GM12878 (cell line): ENCODE data around the gene PDE11A. TPM values are rescaled to one million over a fixed set of nuclear protein-coding genes. Genes with fewer than 3 reads are reported as not detected.
A peak's percentile ranks its signal among the peaks of the same experiment; 100 is the strongest.

Experiments
- EP300 ChIP-seq, 2 experiments: fragments of 150-350 bp in 1 of 2; IDR thresholded peaks; 2 replicates each; pipeline ENCODE4 v1.6.1; 2011 to 2012; ENCODE audit warnings: low read depth in 2 of 2, low read length in 2 of 2, borderline replicate concordance in 1 of 2, improper control_type of control experiment in 1 of 2, inconsistent platforms in 1 of 2; ENCODE audit not compliant: control insufficient read depth in 1 of 2
- IKZF2 ChIP-seq, 2 experiments: fragments of 450-650 bp; IDR thresholded peaks; 2 replicates each; pipeline ENCODE4 v1.6.1; 2017; ENCODE audit warnings: mild to moderate bottlenecking in 2 of 2, moderate library complexity in 2 of 2
- MTA3 ChIP-seq: IDR thresholded peaks from 2 replicates; pipeline ENCODE4 v1.6.1; 2012; ENCODE audit warnings: low read length, inconsistent platforms, borderline replicate concordance
- ZNF274 ChIP-seq: IDR thresholded peaks from one replicate; pipeline ENCODE4 v1.8.0; 2011; ENCODE audit not compliant: insufficient read length, insufficient read depth
- polyA plus RNA-seq, 11 experiments: library from polyadenylated mRNA; depleted of rRNA in 4 of 11; unstranded in 6 of 11; stranded (reverse) in 5 of 11; fragments of >200 nt; fragmentation: Nextera tagmentation in 4 of 11; fragmentation: Illumina TruSeq in 1 of 11; extraction: Ambion mirVana in 4 of 11; extraction: Trizol in 1 of 11; gene quantifications; 1 replicate in 1 of 11; 2 replicates in 10 of 11; pipeline versions ENCODE4 v1.2.1 to v1.2.3, GENCODE V29; 2011 to 2016; ENCODE audit warnings: inconsistent platforms in 2 of 11, missing spikeins in 2 of 11, low read depth in 1 of 11
- total RNA-seq, 4 experiments: library from RNA; depleted of rRNA in 3 of 4; stranded (reverse); fragments of >200 nt in 3 of 4; fragmentation: Illumina TruSeq in 1 of 4; extraction: Trizol in 1 of 4; gene quantifications; 2 replicates each; pipeline versions ENCODE4 v1.2.1 to v1.2.3, GENCODE V29; 2013 to 2021
- TF ChIP-seq, protein P1 (sequence below): fragments of 150-350 bp; IDR thresholded peaks from 2 replicates; pipeline ENCODE4 v1.6.1; 2016; ENCODE audit warnings: low read depth, low read length
- TF ChIP-seq, protein P2 (sequence below): IDR thresholded peaks from 2 replicates; pipeline ENCODE4 v1.6.1; 2011; ENCODE audit warnings: borderline replicate concordance, low read depth, mild to moderate bottlenecking, moderate library complexity, low read length; ENCODE audit not compliant: insufficient read depth, poor library complexity, severe bottlenecking

The PDE11A gene
- total and polyA plus RNA-seq, 10 of the 15 experiments (the other 5 are each of a cell fraction or from before 2014, with no cell fraction given) = 0.01 to 0.17 (median 0.06) TPM; not detected in 5

DNA sequence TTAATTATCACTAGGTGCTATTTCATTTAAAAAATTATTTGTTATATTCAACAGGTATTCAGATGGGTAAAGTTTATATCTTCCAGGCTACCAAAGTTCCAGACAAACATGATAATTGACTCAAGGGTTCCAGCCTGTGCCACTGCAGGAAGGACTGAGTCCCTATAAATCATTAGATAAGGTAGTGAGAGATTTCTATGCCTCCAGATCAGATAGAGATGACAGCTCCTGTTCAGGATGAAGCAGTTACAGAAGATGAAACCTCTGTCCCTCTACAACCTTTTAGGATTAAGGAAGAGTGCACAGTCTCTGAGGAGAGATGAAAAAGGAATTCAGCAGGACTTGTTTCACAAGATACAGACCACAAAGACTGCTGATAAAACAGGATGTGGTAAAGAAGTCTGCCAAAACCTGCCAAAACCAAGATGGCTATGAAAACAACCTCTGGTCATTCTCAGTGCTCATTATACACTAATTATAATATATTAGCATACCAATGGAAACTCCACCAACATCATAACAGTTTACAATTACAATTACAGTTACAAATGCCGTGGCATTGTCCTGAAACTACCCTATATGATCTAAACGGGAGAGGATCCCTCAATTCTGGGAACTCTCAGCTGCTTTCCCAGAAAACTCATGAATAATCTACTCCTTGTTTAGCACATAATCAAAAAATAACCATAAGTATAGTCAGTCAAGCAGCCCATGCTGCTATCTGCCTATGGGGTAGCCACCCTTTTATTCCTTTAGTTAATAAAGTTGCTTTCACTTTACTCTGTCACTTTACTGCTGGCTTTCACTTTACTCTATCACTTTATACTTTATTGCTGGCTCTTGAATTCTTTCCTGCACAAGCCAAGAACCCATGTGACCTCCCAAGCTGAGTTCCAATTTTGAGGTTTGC is 288.5 kb downstream of the PDE11A start (continued):
- TF ChIP-seq MTA3 (no peak), ZNF274 (no peak), EP300 (IDR thresholded peaks at IDR 0.05; ENCODE audit: borderline replicate concordance in 1 of 2, control insufficient read depth in 1 of 2, low read depth in 2 of 2, low read length in 2 of 2) (0 out of 4 replicates have a peak, but pooled peaks of 1 of the 2 experiments have one; percentile 20), IKZF2 (IDR thresholded peaks at IDR 0.05) (peak; percentile 43 to 54)
- TF ChIP-seq, protein P1, sequence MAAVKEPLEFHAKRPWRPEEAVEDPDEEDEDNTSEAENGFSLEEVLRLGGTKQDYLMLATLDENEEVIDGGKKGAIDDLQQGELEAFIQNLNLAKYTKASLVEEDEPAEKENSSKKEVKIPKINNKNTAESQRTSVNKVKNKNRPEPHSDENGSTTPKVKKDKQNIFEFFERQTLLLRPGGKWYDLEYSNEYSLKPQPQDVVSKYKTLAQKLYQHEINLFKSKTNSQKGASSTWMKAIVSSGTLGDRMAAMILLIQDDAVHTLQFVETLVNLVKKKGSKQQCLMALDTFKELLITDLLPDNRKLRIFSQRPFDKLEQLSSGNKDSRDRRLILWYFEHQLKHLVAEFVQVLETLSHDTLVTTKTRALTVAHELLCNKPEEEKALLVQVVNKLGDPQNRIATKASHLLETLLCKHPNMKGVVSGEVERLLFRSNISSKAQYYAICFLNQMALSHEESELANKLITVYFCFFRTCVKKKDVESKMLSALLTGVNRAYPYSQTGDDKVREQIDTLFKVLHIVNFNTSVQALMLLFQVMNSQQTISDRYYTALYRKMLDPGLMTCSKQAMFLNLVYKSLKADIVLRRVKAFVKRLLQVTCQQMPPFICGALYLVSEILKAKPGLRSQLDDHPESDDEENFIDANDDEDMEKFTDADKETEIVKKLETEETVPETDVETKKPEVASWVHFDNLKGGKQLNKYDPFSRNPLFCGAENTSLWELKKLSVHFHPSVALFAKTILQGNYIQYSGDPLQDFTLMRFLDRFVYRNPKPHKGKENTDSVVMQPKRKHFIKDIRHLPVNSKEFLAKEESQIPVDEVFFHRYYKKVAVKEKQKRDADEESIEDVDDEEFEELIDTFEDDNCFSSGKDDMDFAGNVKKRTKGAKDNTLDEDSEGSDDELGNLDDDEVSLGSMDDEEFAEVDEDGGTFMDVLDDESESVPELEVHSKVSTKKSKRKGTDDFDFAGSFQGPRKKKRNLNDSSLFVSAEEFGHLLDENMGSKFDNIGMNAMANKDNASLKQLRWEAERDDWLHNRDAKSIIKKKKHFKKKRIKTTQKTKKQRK = no peak
- TF ChIP-seq, protein P2, sequence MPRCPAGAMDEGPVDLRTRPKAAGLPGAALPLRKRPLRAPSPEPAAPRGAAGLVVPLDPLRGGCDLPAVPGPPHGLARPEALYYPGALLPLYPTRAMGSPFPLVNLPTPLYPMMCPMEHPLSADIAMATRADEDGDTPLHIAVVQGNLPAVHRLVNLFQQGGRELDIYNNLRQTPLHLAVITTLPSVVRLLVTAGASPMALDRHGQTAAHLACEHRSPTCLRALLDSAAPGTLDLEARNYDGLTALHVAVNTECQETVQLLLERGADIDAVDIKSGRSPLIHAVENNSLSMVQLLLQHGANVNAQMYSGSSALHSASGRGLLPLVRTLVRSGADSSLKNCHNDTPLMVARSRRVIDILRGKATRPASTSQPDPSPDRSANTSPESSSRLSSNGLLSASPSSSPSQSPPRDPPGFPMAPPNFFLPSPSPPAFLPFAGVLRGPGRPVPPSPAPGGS = no peak
